Esophagus squamous epithelium (tissue), 5 donors: Measurements from ENCODE around the gene MKNK2. TPM values are rescaled to one million over a fixed set of nuclear protein-coding genes. Genes with fewer than 3 reads are reported as not detected.

Experiments used
- DNase-seq: peaks from one replicate; lab custom pipeline; 2025; lab: John Stamatoyannopoulos, UW
- H3K27ac ChIP-seq, 4 donors: fragments of 200-600 bp; sonication (generic); one replicate each; pipeline ENCODE4 v1.5.1; 2016 to 2019; ENCODE audit warnings: mild to moderate bottlenecking in 1 of 4
- H3K27me3 ChIP-seq, 4 donors: fragments of 200-600 bp; sonication (generic); 1 replicate in 3 of 4; 2 replicates in 1 of 4; pipeline versions ENCODE4 v1.5.1 to v1.6.0; 2017 to 2021; ENCODE audit warnings: antibody characterized with exemption in 1 of 4
- H3K36me3 ChIP-seq, 3 donors: fragments of 200-600 bp; sonication (generic); one replicate each; pipeline ENCODE4 v1.5.1; 2016 to 2019
- H3K4me1 ChIP-seq, 3 donors: fragments of 200-600 bp; sonication (generic); one replicate each; pipeline ENCODE4 v1.5.1; 2017 to 2019
- H3K4me3 ChIP-seq, 4 donors: fragments of 200-600 bp; sonication (generic); 1 replicate in 3 of 4; 2 replicates in 1 of 4; pipeline ENCODE4 v1.5.1; 2016 to 2019; ENCODE audit warnings: mild to moderate bottlenecking in 2 of 4, moderate library complexity in 1 of 4
- H3K9me3 ChIP-seq, 3 donors: fragments of 200-600 bp; sonication (generic); one replicate each; pipeline ENCODE4 v1.5.1; 2016 to 2019
- POLR2A ChIP-seq, 4 donors: fragments of 450-650 bp; IDR thresholded peaks; one replicate each; pipeline ENCODE4 v1.6.1; 2017; ENCODE audit warnings: antibody characterized with exemption in 4 of 4, mild to moderate bottlenecking in 4 of 4, moderate library complexity in 3 of 4
- WGBS, 2 donors: methylation state at CpG; one replicate each; pipeline ENCODE4 v1.1.5; 2018; 5-methylcytosine and 5-hydroxymethylcytosine counted together
- intact Hi-C: fragments of 100-400 bp; cut with DNase I; formaldehyde crosslinking; loops from one replicate; pipeline ENCODE4 v1.15.0; 2022
- total RNA-seq, 4 donors: library from RNA; depleted of rRNA; stranded (reverse); fragments of >200 nt; gene quantifications; one replicate each; pipeline ENCODE4 v1.1.0, GENCODE V29; 2016
- TF ChIP-seq, protein P1 (sequence below), 6 experiments: fragments of 450-650 bp in 4 of 6; fragments of 200-600 bp in 2 of 6; sonication (generic) in 2 of 6; IDR thresholded peaks; one replicate each; pipeline ENCODE4 v1.5.1; 2016 to 2019; ENCODE audit warnings: antibody characterized with exemption in 6 of 6, mild to moderate bottlenecking in 4 of 6, moderate library complexity in 4 of 6
- donor health status: DM: yes; HTN: yes; CAD: no.

MKNK2 gene
- total RNA-seq, 4 donors from 2014 or later, result 147 to 300 (median 189) TPM

DNA sequence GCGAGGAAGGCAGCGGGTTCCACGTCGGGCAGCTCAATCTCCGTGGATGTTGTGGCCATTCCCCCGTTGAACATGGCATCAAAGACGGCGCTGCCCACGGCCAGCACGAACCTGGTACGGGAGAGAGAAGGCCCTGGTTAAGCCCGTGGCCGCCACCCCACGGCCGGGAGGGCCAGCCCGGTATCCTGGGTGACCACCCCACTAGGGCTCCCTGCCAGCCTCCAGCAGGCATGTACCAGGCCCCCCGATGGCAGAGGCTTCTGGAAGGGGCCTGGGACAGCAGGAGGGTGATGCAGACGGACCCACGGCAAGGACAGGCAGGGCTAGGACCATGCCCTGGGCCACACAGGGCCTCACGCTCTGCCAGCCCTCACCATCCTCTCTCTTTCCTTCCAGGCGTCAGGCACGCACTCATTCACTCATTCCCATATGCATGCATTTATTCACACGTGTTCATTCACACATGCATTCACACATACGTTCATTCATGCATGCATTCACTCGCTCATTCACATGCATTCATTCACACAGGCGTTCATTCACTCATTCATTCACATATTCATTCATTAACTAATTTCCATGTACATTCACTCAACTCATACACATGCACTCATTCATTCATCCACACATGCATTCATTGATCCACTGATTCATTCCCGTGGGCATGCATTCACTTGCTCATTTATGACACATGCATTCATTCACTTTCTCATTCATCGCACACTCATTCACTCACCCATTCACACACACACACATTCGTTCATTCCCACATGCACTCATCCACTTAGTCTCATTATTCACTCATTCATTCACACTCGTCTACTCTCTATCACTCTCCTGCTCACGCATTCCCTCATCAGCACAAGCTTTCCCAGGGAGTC lies 53.5 kb downstream of the MKNK2 start:
- intact Hi-C loops, result no loop called here
- H3K4me3 ChIP-seq, result no peak overlapping the region
- H3K36me3 ChIP-seq, result peaks cover 0 to 94% (median 15%) of the 10 kb centered on the region in 3 donors
- H3K27me3 ChIP-seq, result no peaks in the 10 kb centered on the region
- H3K27ac ChIP-seq, result no peak overlapping the region
- WGBS, 2 donors, result 78 to 88% methylated on average over 17 to 29 of the region's 31 CpGs
- no peaks in the 10 kb centered on the region for H3K9me3 ChIP-seq
- H3K4me1 ChIP-seq, result no peaks in the 10 kb centered on the region
- DNase-seq, result no peak
- no peak for TF ChIP-seq POLR2A (IDR thresholded peaks at IDR 0.05)
- TF ChIP-seq, protein P1, sequence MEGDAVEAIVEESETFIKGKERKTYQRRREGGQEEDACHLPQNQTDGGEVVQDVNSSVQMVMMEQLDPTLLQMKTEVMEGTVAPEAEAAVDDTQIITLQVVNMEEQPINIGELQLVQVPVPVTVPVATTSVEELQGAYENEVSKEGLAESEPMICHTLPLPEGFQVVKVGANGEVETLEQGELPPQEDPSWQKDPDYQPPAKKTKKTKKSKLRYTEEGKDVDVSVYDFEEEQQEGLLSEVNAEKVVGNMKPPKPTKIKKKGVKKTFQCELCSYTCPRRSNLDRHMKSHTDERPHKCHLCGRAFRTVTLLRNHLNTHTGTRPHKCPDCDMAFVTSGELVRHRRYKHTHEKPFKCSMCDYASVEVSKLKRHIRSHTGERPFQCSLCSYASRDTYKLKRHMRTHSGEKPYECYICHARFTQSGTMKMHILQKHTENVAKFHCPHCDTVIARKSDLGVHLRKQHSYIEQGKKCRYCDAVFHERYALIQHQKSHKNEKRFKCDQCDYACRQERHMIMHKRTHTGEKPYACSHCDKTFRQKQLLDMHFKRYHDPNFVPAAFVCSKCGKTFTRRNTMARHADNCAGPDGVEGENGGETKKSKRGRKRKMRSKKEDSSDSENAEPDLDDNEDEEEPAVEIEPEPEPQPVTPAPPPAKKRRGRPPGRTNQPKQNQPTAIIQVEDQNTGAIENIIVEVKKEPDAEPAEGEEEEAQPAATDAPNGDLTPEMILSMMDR (IDR thresholded peaks at IDR 0.05), result no peak

DNA sequence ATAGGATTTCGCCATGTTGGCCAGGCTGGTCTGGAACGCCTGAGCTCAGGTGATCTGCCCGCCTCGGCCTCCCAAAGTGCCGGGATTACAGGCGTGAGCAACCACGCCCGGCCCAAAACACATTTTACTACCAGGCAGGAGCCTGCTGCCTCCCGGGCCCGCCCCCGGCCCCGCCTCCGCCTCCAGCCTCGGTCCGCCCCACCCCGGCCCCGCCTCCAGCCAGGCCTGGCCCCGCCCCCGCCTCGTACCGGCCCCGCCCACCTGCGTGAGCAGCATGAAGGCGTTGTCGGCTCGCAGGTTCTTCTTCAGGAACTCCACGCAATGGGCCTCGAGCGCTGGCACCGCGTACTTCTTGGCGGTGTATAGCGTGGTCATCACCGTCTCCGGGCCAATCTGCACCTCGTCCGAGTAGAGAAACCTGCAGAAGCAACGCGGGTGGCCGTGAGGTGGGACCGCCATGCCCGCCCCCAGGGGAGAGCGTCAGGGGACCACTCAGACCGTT lies 58.2 kb downstream of the MKNK2 start:
- no peaks in the 10 kb centered on the region for H3K9me3 ChIP-seq
- DNase-seq, result no peak

DNA sequence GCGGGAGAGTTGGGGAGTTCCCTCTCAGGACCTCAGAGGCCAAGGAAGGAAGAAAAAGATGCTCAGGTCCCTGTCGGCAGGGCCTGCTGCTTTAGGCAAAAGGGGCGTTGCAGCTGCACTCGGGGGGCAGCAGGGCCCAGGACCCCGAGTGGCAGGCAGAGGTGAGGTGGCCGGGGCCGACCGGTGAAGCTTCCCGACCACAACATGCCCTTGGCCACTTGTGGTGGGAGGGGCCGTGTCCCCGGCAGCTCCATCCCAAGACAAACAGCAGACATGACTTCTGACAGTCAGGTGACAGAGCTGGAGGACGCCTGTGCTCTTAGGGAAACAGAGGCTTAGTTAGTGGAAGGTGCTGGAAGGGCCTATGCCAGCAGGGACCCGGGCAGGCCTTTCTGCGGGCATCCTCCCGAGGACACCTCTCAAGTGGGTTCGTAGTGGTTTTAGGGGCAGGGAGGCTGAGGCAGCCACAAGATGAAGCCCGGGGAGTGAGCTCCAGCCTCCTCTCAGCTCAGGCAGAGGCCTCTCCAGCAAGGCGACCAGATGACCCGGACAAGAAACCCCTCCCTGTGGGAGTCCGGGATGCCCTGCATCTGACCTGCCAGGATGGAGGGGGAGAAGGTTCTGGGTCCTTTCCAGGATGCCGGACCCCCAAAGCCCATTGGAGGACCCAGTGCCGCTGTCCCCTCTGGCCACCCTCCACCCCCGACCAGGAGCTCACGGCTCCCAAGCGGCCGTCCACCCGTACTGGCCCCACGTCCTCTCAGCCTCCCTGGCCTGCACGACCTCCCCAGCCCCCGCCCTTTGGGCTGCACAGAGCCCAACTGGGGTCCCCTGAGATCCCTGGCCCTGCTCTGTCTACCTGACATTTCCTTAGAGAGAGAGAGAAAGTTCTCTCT lies 59.8 kb downstream of the MKNK2 start:
- Histone ChIP-seq H3K27me3 (no peaks in the 10 kb centered on the region), H3K4me1 (no peaks in the 10 kb centered on the region), H3K4me3 (no peak overlapping the region), H3K27ac (no peak overlapping the region), H3K9me3 (no peaks in the 10 kb centered on the region), H3K36me3 (peaks cover 34 to 98% (median 51%) of the 10 kb centered on the region in 3 donors)
- intact Hi-C loops, result no loop called here
- no peak for DNase-seq
- 82 to 92% methylated on average over 16 of the region's 30 CpGs for WGBS, 2 donors
- TF ChIP-seq POLR2A (IDR thresholded peaks at IDR 0.05), result no peak
- TF ChIP-seq, protein P1 (IDR thresholded peaks at IDR 0.05), result no peak

More for the DNA sequence above, 58.2 kb downstream of the MKNK2 start:
- 96% methylated on average over 5 of the region's 44 CpGs; no CpG with 5 or more reads in 1 of the 2 donors for WGBS, 2 donors
- no peaks in the 10 kb centered on the region for H3K4me1 ChIP-seq
- peaks cover 20 to 98% (median 42%) of the 10 kb centered on the region in 3 donors for H3K36me3 ChIP-seq
- no peak overlapping the region for H3K27ac ChIP-seq
- TF ChIP-seq, protein P1 (IDR thresholded peaks at IDR 0.05), result no peak
- TF ChIP-seq POLR2A (IDR thresholded peaks at IDR 0.05), result no peak
- no peak overlapping the region for H3K4me3 ChIP-seq
- no peaks in the 10 kb centered on the region for H3K27me3 ChIP-seq
- intact Hi-C loops, result no loop called here

DNA sequence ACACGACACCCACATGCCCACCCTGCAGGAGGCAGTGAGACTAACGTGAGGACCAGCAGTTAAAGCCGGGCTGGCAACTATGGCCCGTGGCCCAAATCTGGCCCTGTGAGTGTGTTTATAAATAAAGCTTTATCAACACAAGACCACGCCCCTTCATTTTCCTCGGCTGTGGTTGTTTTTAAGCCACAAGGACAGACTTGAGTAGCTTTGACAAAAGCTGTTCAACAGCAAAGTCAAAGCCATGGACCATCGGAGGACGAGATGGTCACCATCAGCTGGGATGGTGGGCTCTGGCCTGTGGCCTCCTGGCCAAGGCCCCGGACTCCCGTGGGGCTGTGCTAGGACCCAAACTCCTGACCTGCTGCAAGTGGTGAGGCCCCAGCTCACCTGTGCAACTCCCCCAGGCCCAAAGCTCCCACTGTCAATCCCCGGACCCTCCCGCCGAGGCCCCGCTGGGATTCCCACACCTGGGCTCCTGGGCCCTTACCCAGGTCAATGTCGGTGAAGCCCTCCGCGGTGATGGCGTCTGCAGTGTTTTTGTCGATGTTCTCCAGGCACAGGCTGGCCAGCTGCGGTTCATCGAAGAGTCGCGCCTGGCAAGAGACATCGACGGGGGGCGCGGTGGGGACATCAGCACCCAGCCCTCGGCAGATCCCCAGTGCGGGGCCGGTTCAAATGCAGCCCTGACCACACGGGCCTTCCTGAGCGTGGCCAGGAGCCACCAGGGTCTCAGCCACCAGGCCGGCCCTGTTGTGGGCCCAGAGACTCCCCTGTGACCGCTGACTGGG lies 60.6 kb downstream of the MKNK2 start:
- no peaks in the 10 kb centered on the region for H3K9me3 ChIP-seq
- no peak overlapping the region for H3K27ac ChIP-seq
- 93% methylated on average over 10 of the region's 34 CpGs; no CpG with 5 or more reads in 1 of the 2 donors for WGBS, 2 donors
- H3K36me3 ChIP-seq, result peaks cover 43 to 98% (median 56%) of the 10 kb centered on the region in 3 donors
- H3K4me3 ChIP-seq, result no peak overlapping the region
- H3K27me3 ChIP-seq, result no peaks in the 10 kb centered on the region
- no peaks in the 10 kb centered on the region for H3K4me1 ChIP-seq
- intact Hi-C loops, result no loop called here
- no peak for TF ChIP-seq POLR2A (IDR thresholded peaks at IDR 0.05)
- TF ChIP-seq, protein P1 (IDR thresholded peaks at IDR 0.05), result no peak
- DNase-seq, result no peak
